Fibroblast of pulmonary artery (primary cell): ENCODE results near the gene ABCC5.

Experiments used
- DNase-seq: peaks from one replicate; pipeline ENCODE4 v3.0.0-alpha.2; 2010; ENCODE audit warnings: low read depth
- H3K4me3 ChIP-seq: replicated peaks from 2 replicates; pipeline ENCODE4 v1.5.1; 2011; ENCODE audit warnings: low read depth, mild to moderate bottlenecking, control low read depth, low read length, moderate library complexity
- TF ChIP-seq, protein P1 (sequence below): IDR thresholded peaks from 2 replicates; pipeline ENCODE4 v1.5.1; 2011; ENCODE audit warnings: mild to moderate bottlenecking, control low read depth, low read length, inconsistent platforms; ENCODE audit errors: missing control alignments

Gene ABCC5

DNA sequence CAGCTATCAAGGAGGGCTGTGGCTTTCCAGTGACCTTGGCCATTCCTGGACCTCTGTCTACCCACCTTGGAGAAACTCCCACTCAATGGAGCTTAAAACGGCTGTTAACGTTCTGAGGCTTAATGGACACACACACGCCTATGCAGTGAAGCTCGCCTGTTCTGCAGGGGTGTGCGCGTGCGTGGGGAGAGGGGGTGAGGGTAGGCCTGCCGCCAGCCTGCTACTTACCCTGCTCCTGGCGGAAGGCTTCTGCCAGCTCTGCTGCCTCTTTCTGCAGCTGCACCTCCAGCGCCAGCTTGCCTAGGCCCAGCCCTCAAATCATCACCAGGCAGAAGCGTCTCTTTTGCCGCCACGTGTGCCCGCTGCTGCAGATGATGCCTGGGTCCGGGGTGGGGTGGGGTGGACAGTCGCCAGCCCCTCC lies 109.8 kb downstream of the ABCC5 start:
- DNase-seq: no peak
- H3K4me3 ChIP-seq: no peak overlapping the region
- TF ChIP-seq, protein P1, sequence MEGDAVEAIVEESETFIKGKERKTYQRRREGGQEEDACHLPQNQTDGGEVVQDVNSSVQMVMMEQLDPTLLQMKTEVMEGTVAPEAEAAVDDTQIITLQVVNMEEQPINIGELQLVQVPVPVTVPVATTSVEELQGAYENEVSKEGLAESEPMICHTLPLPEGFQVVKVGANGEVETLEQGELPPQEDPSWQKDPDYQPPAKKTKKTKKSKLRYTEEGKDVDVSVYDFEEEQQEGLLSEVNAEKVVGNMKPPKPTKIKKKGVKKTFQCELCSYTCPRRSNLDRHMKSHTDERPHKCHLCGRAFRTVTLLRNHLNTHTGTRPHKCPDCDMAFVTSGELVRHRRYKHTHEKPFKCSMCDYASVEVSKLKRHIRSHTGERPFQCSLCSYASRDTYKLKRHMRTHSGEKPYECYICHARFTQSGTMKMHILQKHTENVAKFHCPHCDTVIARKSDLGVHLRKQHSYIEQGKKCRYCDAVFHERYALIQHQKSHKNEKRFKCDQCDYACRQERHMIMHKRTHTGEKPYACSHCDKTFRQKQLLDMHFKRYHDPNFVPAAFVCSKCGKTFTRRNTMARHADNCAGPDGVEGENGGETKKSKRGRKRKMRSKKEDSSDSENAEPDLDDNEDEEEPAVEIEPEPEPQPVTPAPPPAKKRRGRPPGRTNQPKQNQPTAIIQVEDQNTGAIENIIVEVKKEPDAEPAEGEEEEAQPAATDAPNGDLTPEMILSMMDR: no peak

DNA sequence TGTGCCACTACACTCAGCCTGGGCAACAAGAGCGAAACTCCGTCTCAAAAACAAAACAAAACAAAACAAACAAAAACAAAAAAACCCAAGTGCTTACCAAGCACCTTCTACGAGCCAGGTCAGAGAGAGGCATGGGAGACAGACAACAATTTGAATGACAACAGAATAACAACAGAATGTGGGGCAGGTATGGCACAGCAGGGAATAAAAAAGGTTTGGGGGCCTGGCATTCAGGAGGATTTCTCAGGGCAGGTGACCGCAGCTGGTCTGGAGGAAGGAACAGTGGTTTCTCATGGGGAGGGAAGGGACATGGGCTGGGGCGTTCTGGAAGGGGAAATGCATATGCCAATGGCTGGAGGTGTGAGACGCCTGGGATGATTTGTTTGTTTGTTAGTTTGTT lies 110.5 kb downstream of the ABCC5 start:
- TF ChIP-seq, protein P1: no peak
- no peak for DNase-seq
- H3K4me3 ChIP-seq: no peak overlapping the region

DNA sequence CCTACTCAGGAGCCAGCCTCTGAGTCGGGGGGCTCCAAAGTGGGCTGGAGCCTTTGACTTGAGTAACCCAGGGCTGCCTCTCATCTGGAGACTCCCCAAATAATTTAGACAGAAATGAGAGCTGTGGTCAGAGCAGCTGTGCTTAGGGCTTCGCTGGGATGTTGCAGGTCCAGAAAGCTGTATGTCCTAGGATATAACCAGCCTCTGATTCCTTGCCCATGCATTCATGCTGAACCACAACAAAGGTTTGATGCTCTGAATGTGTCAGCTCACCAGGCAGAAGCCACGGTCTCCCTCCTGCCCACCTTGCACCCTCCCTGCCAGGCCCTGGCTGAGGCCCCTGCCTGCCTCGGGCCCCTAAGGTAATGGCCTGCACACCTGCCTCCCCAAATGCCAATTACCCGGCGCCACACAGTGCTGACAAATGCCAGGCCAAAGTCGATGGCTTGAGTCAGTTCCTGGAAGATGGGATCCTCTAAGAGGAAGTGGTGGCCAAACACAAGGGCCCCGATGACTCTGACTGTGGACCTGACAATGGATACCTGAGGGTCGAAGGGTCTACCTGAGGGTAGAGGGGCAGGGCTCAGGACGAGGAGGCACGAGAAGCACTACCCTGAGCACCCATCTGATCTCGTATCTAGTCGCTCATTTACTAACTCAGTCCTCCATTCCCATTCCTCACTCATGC lies 111.3 kb downstream of the ABCC5 start:
- TF ChIP-seq, protein P1: no peak
- H3K4me3 ChIP-seq: no peak overlapping the region
- no peak for DNase-seq

DNA sequence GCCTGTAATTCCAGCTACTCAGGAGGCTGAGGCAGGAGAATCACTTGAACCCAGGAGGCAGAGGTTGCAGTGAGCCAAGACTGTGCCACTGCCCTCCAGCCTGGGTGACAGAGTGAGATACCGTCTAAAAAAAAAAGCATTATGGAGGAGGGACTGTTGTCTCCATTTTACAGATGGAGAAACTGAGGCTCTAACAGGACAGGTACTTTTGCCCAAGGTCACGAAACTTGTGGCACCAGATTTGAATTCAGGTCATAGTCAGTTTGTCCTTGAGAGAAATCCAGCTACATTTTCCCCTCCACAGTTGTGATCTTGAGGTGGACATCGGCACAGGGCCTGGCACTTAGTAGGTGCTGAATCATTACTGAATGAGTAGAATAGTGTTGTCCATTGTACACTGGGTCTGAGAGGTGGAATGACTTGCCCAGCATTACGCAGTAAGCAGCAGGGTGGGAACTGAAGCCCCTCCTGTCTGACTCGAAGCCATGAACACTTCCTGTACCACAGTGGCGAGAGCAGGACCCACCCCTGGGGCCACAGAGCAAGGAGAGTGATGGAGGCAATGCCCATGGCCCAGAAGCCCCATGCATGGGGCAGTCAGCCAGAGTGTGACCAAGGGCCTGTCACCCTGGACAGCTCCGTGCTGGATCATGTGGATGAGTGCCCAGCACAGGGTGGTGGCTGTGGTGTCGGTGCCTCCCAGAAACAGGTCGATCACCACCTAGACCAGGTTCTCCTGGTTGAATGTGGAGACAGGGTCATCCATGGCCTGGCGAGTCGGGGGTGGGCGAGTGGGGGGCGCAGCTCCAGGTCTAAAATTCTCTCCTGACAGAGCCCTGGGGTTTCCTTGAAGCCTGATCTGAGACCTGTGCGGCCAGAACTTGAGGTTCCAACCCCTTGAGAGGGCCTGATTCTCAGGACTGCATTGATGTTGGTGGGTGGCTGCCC lies 112.6 kb downstream of the ABCC5 start:
- DNase-seq: no peak
- TF ChIP-seq, protein P1: no peak
- H3K4me3 ChIP-seq: no peak overlapping the region

DNA sequence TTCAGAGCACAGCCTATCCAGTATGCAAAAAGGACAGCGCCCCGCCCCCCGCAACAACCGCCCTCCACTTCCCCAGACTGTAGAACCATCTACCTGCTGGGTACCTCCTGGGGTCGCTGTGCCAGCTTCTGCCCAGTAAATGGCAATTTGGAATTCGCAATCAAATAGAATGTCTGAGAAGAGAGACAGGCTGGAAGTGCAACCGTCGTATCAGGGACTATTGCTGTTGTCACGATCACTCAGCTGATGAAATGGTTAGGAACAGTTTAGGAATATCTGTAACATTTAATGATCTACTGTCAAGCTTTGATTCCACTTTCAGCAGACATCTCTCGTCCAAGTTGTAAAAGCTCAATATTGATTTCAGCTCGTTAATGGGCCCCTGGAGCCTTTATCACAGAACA lies 119.7 kb downstream of the ABCC5 start:
- H3K4me3 ChIP-seq: no peak overlapping the region
- TF ChIP-seq, protein P1: no peak
- DNase-seq: no peak

DNA sequence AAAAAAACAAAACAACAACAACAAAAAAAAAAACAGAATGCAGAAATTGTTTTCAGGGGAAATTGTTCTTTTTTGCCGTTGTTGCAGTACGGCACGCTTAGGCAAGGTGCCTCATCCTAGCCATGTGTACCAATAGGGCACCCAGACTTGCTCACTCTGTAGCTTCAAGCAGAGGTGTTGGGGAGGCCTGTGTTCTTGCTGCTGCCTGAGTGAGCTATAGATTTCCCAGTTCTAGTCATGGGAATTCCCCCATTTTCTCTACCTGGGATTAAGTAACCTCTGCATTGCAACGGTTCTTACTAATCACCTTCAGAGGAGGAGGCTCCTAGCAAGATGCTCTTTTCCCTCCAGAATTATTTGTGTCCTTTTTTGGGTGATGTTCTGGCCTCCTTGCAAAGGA lies 120.1 kb downstream of the ABCC5 start:
- TF ChIP-seq, protein P1: no peak
- no peak for DNase-seq

DNA sequence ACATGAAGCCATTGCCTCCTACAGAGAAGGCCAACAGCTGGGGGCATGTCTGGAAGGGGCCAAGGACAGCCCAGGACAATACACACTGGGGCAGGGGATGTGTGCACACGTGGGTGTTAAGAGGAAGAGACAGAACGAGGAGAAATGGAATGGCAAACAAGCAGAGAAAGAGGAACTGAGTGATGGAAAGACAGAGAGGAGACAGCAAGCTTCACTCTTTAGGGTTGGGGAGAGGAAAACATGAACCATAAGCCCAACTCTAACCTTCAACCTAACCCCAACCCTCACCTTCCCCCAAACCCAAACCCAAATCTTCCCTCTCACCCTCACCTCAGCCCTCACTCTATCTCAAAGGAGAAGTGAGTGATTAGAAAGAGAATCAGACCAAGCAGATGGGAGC lies 121.1 kb downstream of the ABCC5 start:
- TF ChIP-seq, protein P1: no peak
- no peak for DNase-seq
- H3K4me3 ChIP-seq: no peak overlapping the region

More for the DNA sequence above, 120.1 kb downstream of the ABCC5 start:
- no peak overlapping the region for H3K4me3 ChIP-seq
